Fibroblast of lung (primary cell): ENCODE measurements around the gene ADGRF3. TPM values are rescaled to one million over a fixed set of nuclear protein-coding genes. Genes with fewer than 3 reads are reported as not detected.
A peak's percentile ranks its signal among the peaks of the same experiment; 100 is the strongest.
"Not testable (repeated sequence)": the region's sequence is repeated elsewhere in the genome, so short reads cannot be mapped to it uniquely, and the experiment has no call there.

ENCODE experiments used
- DNase-seq, 2 donors: peaks; one replicate each; pipeline versions ENCODE4 v3.0.0 to v3.0.0-alpha.2; 2010; ENCODE audit warnings: low read depth in 2 of 2
- H2AFZ ChIP-seq: 2 replicates; pipeline ENCODE4 v1.5.1; 2012; ENCODE audit warnings: low read length, control low read depth, inconsistent platforms
- H3K27ac ChIP-seq: 2 replicates; pipeline ENCODE4 v1.5.1; 2011; ENCODE audit warnings: low read length, control low read depth; ENCODE audit not compliant: insufficient read depth
- H3K27me3 ChIP-seq: 2 replicates; pipeline ENCODE4 v1.5.1; 2011; ENCODE audit warnings: mild to moderate bottlenecking, low read length; ENCODE audit not compliant: control insufficient read depth, insufficient read depth
- H3K36me3 ChIP-seq: 2 replicates; pipeline ENCODE4 v1.5.1; 2011; ENCODE audit warnings: low read length; ENCODE audit not compliant: control insufficient read depth, insufficient read depth
- H3K4me1 ChIP-seq: 2 replicates; pipeline ENCODE4 v1.5.1; 2011; ENCODE audit warnings: low read length; ENCODE audit not compliant: control insufficient read depth, insufficient read depth; ENCODE audit errors: extremely low read depth
- H3K4me2 ChIP-seq: 2 replicates; pipeline ENCODE4 v1.5.1; 2011; ENCODE audit warnings: low read length, control low read depth; ENCODE audit not compliant: insufficient read depth; ENCODE audit errors: extremely low read depth
- H3K4me3 ChIP-seq, 4 experiments: fragments of 200-600 bp in 1 of 4; sonication (generic) in 1 of 4; replicated peaks in 1 of 4; 2 replicates each; pipeline ENCODE4 v1.5.1; 2011 to 2016; ENCODE audit warnings: low read length in 4 of 4, low read depth in 3 of 4, mild to moderate bottlenecking in 3 of 4, control low read depth in 2 of 4, inconsistent platforms in 1 of 4, mixed read lengths in 1 of 4; ENCODE audit not compliant: insufficient read depth in 1 of 4; ENCODE audit errors: control extremely low read depth in 1 of 4
- H3K79me2 ChIP-seq: 2 replicates; pipeline ENCODE4 v1.5.1; 2012; ENCODE audit warnings: mild to moderate bottlenecking, low read length, inconsistent platforms; ENCODE audit not compliant: control insufficient read depth, insufficient read depth
- H3K9ac ChIP-seq: 2 replicates; pipeline ENCODE4 v1.5.1; 2011; ENCODE audit warnings: mild to moderate bottlenecking, low read length, control low read depth; ENCODE audit not compliant: insufficient read depth
- H3K9me3 ChIP-seq: 2 replicates; pipeline ENCODE4 v1.5.1; 2012; ENCODE audit warnings: low read depth, low read length; ENCODE audit not compliant: control insufficient read depth, insufficient read depth
- H4K20me1 ChIP-seq: 2 replicates; pipeline ENCODE4 v1.5.1; 2011; ENCODE audit warnings: low read length; ENCODE audit not compliant: control insufficient read depth, insufficient read depth; ENCODE audit errors: extremely low read depth
- CTCF ChIP-seq, 2 donors: IDR thresholded peaks in 1 of 2; conservative IDR thresholded peaks in 1 of 2; 1 replicate in 1 of 2; 2 replicates in 1 of 2; pipeline ENCODE4 v1.5.1; 2011 to 2012; ENCODE audit warnings: low read length in 2 of 2, control low read depth in 1 of 2, inconsistent platforms in 1 of 2, low read depth in 1 of 2, mild to moderate bottlenecking in 1 of 2
- EZH2 ChIP-seq: IDR thresholded peaks from 2 replicates; pipeline ENCODE4 v1.5.1; 2012; ENCODE audit warnings: low read length, control low read depth, mild to moderate bottlenecking; ENCODE audit errors: missing control alignments
- polyA plus RNA-seq, 2 donors: library from polyadenylated mRNA; depleted of rRNA in 1 of 2; stranded (reverse) in 1 of 2; unstranded in 1 of 2; fragments of >200 nt; gene quantifications; 2 replicates each; pipeline ENCODE4 v1.2.1, GENCODE V29; 2011 to 2012; ENCODE audit warnings: missing spikeins in 1 of 2
- total RNA-seq: library from RNA; depleted of rRNA; stranded (reverse); fragments of >200 nt; gene quantifications from 2 replicates; pipeline ENCODE4 v1.2.1, GENCODE V29; 2014

ADGRF3 gene
- total and polyA plus RNA-seq, 2 donors (not counting 1 experiment from before 2014, with no cell fraction given) = under 0.01 to 0.06 TPM

- no peaks in the 10 kb centered on the region for H3K36me3 ChIP-seq
Observed at GRCh38 chr2:26268213-26268612, 78.4 kb downstream of the ADGRF3 start.

GRCh38 chr2:26258836-26259235 lies 87.8 kb downstream of the ADGRF3 start:
- not testable (repeated sequence) for H3K27ac ChIP-seq, H3K4me1 ChIP-seq, H3K36me3 ChIP-seq

More at GRCh38 chr2:26268213-26268612, 78.4 kb downstream of the ADGRF3 start:
- TF ChIP-seq EZH2 (no peak), CTCF (conservative IDR thresholded peaks at IDR 0.05 in 1 of 2, IDR thresholded peaks at IDR 0.05 in 1 of 2; ENCODE audit: low read depth in 1 of 2, low read length in 2 of 2) (no peak)
- Histone ChIP-seq H3K79me2 (no peaks in the 10 kb centered on the region), H3K27ac (no peak overlapping the region), H3K4me1 (no peaks in the 10 kb centered on the region), H3K4me2 (no peak overlapping the region), H3K4me3 (no peak overlapping the region), H2AFZ (no peak overlapping the region), H3K9ac (no peak overlapping the region), H3K9me3 (no peaks in the 10 kb centered on the region), H3K27me3 (no peaks in the 10 kb centered on the region), H4K20me1 (no peaks in the 10 kb centered on the region)
- peak; percentile 48 to 67 for DNase-seq

More at GRCh38 chr2:26258836-26259235, 87.8 kb downstream of the ADGRF3 start:
- not testable (repeated sequence) for H3K79me2 ChIP-seq, DNase-seq, H2AFZ ChIP-seq, H3K27me3 ChIP-seq, H3K9me3 ChIP-seq, H4K20me1 ChIP-seq, H3K4me2 ChIP-seq, H3K4me3 ChIP-seq, H3K9ac ChIP-seq

Other genes starting within 250 kb of the ADGRF3 start
- 0.66 and 0.77 TPM in 2 replicates for gene GAREM2, start 173.7 kb downstream of the ADGRF3 start, total RNA-seq
- 1.6 TPM in 2 replicates for gene GAREM2, start 173.7 kb downstream of the ADGRF3 start, polyA plus RNA-seq
- 144 and 162 TPM in 2 replicates for gene HADHA, start 102.2 kb downstream of the ADGRF3 start, total RNA-seq
- gene HADHA, start 102.2 kb downstream of the ADGRF3 start, polyA plus RNA-seq = 155 and 171 TPM in 2 replicates
- 129 and 130 TPM in 2 replicates for gene HADHB, start 101.8 kb downstream of the ADGRF3 start, total RNA-seq
- gene HADHB, start 101.8 kb downstream of the ADGRF3 start, polyA plus RNA-seq = 137 and 151 TPM in 2 replicates
- gene SELENOI, start 646 bp downstream of the ADGRF3 start, total RNA-seq = 13.1 and 18.8 TPM in 2 replicates
- 10.1 and 11.9 TPM in 2 replicates for gene SELENOI, start 646 bp downstream of the ADGRF3 start, polyA plus RNA-seq
- under 0.01 and 0.26 TPM in 2 replicates for gene DRC1, start 55.1 kb upstream of the ADGRF3 start, total RNA-seq
- 0.10 and 0.14 TPM in 2 replicates for gene DRC1, start 55.1 kb upstream of the ADGRF3 start, polyA plus RNA-seq
- not detected in 2 replicates for gene OTOF, start 131.3 kb upstream of the ADGRF3 start, total RNA-seq
- gene OTOF, start 131.3 kb upstream of the ADGRF3 start, polyA plus RNA-seq = not detected in 2 replicates